Panc1 (cell line): Measurements from ENCODE around the gene C19orf38. TPM values are rescaled to one million over a fixed set of nuclear protein-coding genes. Genes with fewer than 3 reads are reported as not detected.

Experiments
- ATAC-seq: fragments of 200-7000 bp; cut with Tn5 transposase; 2 replicates; pipeline ENCODE4 v1.9.1; 2020; ENCODE audit warnings: mild to moderate bottlenecking, moderate library complexity
- BruUV-seq: library from RNA; stranded (reverse); fragments of 400-500 nt; replicated peaks from 2 replicates; lab custom pipeline; 2021; lab: Mats Ljungman, UMichigan
- CTCF ChIA-PET: fragments of 300-600 bp; sonication (Branson Sonifier 250); formaldehyde crosslinking; loops from one replicate; lab custom pipeline; 2022; ENCODE audit warnings: antibody characterized with exemption; lab: Charles Lee
- POLR2A ChIA-PET: fragments of 300-600 bp; sonication (Branson Sonifier 250); formaldehyde crosslinking; loops from one replicate; lab custom pipeline; 2022; ENCODE audit warnings: antibody characterized with exemption; lab: Charles Lee
- DNase-seq: peaks from one replicate; pipeline ENCODE4 v3.0.0-alpha.2; 2010; ENCODE audit warnings: low read depth, low spot score
- H3K27ac ChIP-seq: 2 replicates; pipeline ENCODE4 v1.5.1; 2011; ENCODE audit warnings: mild to moderate bottlenecking, low read length, inconsistent platforms
- H3K27me3 ChIP-seq: fragments of 200-500 bp; sonication (Bioruptor generic); 2 replicates; pipeline ENCODE4 v1.6.0; 2014; ENCODE audit warnings: low read length, inconsistent platforms; ENCODE audit not compliant: control insufficient read depth, insufficient read depth
- H3K36me3 ChIP-seq: fragments of 200-500 bp; sonication (Bioruptor generic); 2 replicates; pipeline ENCODE4 v1.5.1; 2014; ENCODE audit warnings: inconsistent platforms, mild to moderate bottlenecking, low read length, moderate library complexity; ENCODE audit not compliant: control insufficient read depth, insufficient read depth
- H3K4me1 ChIP-seq: 2 replicates; pipeline ENCODE4 v1.5.1; 2011; ENCODE audit warnings: inconsistent platforms, mild to moderate bottlenecking, low read length, moderate library complexity; ENCODE audit not compliant: control insufficient read depth, insufficient read depth
- H3K4me3 ChIP-seq, 2 experiments: 2 replicates each; pipeline ENCODE4 v1.5.1; 2011 to 2012; ENCODE audit warnings: low read depth in 2 of 2, low read length in 2 of 2, mild to moderate bottlenecking in 2 of 2, inconsistent platforms in 1 of 2, moderate library complexity in 1 of 2
- H3K9me3 ChIP-seq: fragments of 200-500 bp; sonication (Bioruptor generic); 2 replicates; pipeline ENCODE4 v1.5.1; 2014; ENCODE audit warnings: low read depth, mild to moderate bottlenecking, inconsistent platforms, low read length, moderate library complexity; ENCODE audit not compliant: control insufficient read depth, insufficient read depth
- POLR2AphosphoS5 ChIP-seq: IDR thresholded peaks from 2 replicates; pipeline ENCODE4 v1.6.1; 2012; ENCODE audit warnings: mild to moderate bottlenecking, low read depth, low read length, moderate library complexity
- REST ChIP-seq, 2 experiments: IDR thresholded peaks; 2 replicates each; pipeline ENCODE4 v1.6.1; 2011 to 2012; ENCODE audit warnings: low read depth in 2 of 2, control low read depth in 1 of 2, low read length in 1 of 2, mild to moderate bottlenecking in 1 of 2, moderate library complexity in 1 of 2; ENCODE audit not compliant: insufficient read depth in 1 of 2
- SIN3A ChIP-seq: IDR thresholded peaks from 2 replicates; pipeline ENCODE4 v1.6.1; 2012; ENCODE audit warnings: low read depth, mild to moderate bottlenecking, low read length, moderate library complexity, borderline replicate concordance; ENCODE audit not compliant: insufficient read depth
- TCF7L2 ChIP-seq: IDR thresholded peaks from 2 replicates; pipeline ENCODE4 v1.6.1; 2011; ENCODE audit warnings: mild to moderate bottlenecking, low read depth, low read length, inconsistent platforms
- in situ Hi-C: cut with HindIII; loops from 2 replicates; pipeline ENCODE4 v1.10.0; 2016; ENCODE audit warnings: low sequenced_read_pairs, low pct_unique_long_range_greater_than_20kb
- intact Hi-C: fragments of 100-400 bp; cut with micrococcal nuclease; formaldehyde crosslinking; loops from one replicate; pipeline ENCODE4 v1.10.0; 2022; ENCODE audit not compliant: unreplicated experiment
- total RNA-seq: library from RNA; stranded (reverse); gene quantifications from one replicate; pipeline ENCODE4 v1.2.1, GENCODE V29; 2021; ENCODE audit not compliant: unreplicated experiment
- TF ChIP-seq, protein P1 (sequence below): fragments of 450-650 bp; IDR thresholded peaks from 2 replicates; pipeline ENCODE4 v1.5.1; 2017; ENCODE audit warnings: mild to moderate bottlenecking

C19orf38 gene
- total RNA-seq, 1 experiment from 2014 or later = not detected

GRCh38 chr19:10858204-10858828, 10.1 kb downstream of the C19orf38 start:
- Histone ChIP-seq H3K27me3 (no peaks in the 10 kb centered on the region), H3K4me3 (no peak overlapping the region), H3K4me1 (0 out of 2 replicates have a peak, but pooled peaks cover 2% of the 10 kb centered on the region), H3K9me3 (no peaks in the 10 kb centered on the region), H3K27ac (no peak overlapping the region), H3K36me3 (no peaks in the 10 kb centered on the region)
- no TSS peak for BruUV-seq
- ChIA-PET CTCF (interaction anchor here (0.5 to 1.0 kb wide), 11 partner anchors 9 to 525 kb away, joined by 3 to 13 read pairs (median 5); partner anchors contain the start of genes C19orf38, CARM1 and DNM2), POLR2A (interaction anchor here (0.9 kb wide), 1 partner anchor 22 kb away, joined by 5 read pairs; the partner anchor contains the start of gene TMED1)
- in situ Hi-C loops = no loop called here
- no peak for TF ChIP-seq SIN3A
- TF ChIP-seq REST (IDR thresholded peaks at IDR 0.05; ENCODE audit: insufficient read depth in 1 of 2, low read depth in 2 of 2, low read length in 1 of 2) = no peak
- TF ChIP-seq POLR2AphosphoS5 = no peak
- TF ChIP-seq TCF7L2 = no peak
- TF ChIP-seq, protein P1, sequence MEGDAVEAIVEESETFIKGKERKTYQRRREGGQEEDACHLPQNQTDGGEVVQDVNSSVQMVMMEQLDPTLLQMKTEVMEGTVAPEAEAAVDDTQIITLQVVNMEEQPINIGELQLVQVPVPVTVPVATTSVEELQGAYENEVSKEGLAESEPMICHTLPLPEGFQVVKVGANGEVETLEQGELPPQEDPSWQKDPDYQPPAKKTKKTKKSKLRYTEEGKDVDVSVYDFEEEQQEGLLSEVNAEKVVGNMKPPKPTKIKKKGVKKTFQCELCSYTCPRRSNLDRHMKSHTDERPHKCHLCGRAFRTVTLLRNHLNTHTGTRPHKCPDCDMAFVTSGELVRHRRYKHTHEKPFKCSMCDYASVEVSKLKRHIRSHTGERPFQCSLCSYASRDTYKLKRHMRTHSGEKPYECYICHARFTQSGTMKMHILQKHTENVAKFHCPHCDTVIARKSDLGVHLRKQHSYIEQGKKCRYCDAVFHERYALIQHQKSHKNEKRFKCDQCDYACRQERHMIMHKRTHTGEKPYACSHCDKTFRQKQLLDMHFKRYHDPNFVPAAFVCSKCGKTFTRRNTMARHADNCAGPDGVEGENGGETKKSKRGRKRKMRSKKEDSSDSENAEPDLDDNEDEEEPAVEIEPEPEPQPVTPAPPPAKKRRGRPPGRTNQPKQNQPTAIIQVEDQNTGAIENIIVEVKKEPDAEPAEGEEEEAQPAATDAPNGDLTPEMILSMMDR = peak; percentile 88
- ATAC-seq (peak; percentile 36; the same call in 1 of the 2 replicates), DNase-seq (no peak)
- intact Hi-C loops = no loop called here

GRCh38 chr19:10861103-10861651, 13.0 kb downstream of the C19orf38 start:
- TF ChIP-seq TCF7L2 (no peak), POLR2AphosphoS5 (no peak), SIN3A (no peak)
- TF ChIP-seq, protein P1 = peak; percentile 69
- no peaks in the 10 kb centered on the region for H3K9me3 ChIP-seq
- in situ Hi-C loops (no loop called here), intact Hi-C loops (loop anchor here (10.0 kb wide), 1 partner anchor 146 kb away; the partner anchor contains the start of gene DNM2)
- H3K4me1 ChIP-seq = peaks cover 3% of the 10 kb centered on the region; the same call in 1 of the 2 replicates
- ChIA-PET POLR2A (no interaction called here), CTCF (interaction anchor here (0.6 kb wide), 1 partner anchor 25 kb away, joined by 3 read pairs; no protein-coding TSS in a partner anchor)
- H3K36me3 ChIP-seq = no peaks in the 10 kb centered on the region
- H3K27ac ChIP-seq = no peak overlapping the region
- BruUV-seq = no TSS peak
- no peak overlapping the region for H3K4me3 ChIP-seq
- ATAC-seq = peak; percentile 49; the same call in 1 of the 2 replicates
- H3K27me3 ChIP-seq = no peaks in the 10 kb centered on the region
- no peak for DNase-seq
